Measurements from ENCODE around the gene IGFN1. TPM values are rescaled to one million over a fixed set of nuclear protein-coding genes. Genes with fewer than 3 reads are reported as not detected.
"Not testable (repeated sequence)": the region's sequence is repeated elsewhere in the genome, so short reads cannot be mapped to it uniquely, and the experiment has no call there.

Gene IGFN1
- total RNA-seq, 1 donor from 2014 or later, result 1.7 TPM

GRCh38 chr1:201255479-201256362 lies 65.1 kb downstream of the IGFN1 start:
- ATAC-seq (no peak), DNase-seq (ENCODE audit: low spot score) (no peak)
- intact Hi-C loops (cut with DNase I), result loop anchor here (10.0 kb wide), 3 partner anchors 109 to 259 kb away; no protein-coding TSS in a partner anchor

GRCh38 chr1:201258132-201258531 lies 67.5 kb downstream of the IGFN1 start:
- DNase-seq (ENCODE audit: low spot score); ATAC-seq: not testable (repeated sequence)
- intact Hi-C loops (cut with DNase I), result loop anchor here (10.0 kb wide), 3 partner anchors 107 to 257 kb away; no protein-coding TSS in a partner anchor

GRCh38 chr1:201258763-201259230 lies 68.2 kb downstream of the IGFN1 start:
- ATAC-seq (no peak), DNase-seq (ENCODE audit: low spot score) (no peak)
- intact Hi-C loops (cut with DNase I), result loop anchor here (10.0 kb wide), 3 partner anchors 106 to 256 kb away; no protein-coding TSS in a partner anchor

- intact Hi-C loops (cut with DNase I), result loop anchor here (10.0 kb wide), 3 partner anchors 105 to 255 kb away; no protein-coding TSS in a partner anchor
- ATAC-seq (no peak), DNase-seq (ENCODE audit: low spot score) (no peak)
Observed at GRCh38 chr1:201259476-201260235, 69.0 kb downstream of the IGFN1 start.

- intact Hi-C loops (cut with DNase I), result no loop called here
- ATAC-seq, result peak; percentile 24
- DNase-seq (ENCODE audit: low spot score), result no peak
Observed at GRCh38 chr1:201260236-201260590, 69.6 kb downstream of the IGFN1 start.

GRCh38 chr1:201260648-201261311 lies 70.2 kb downstream of the IGFN1 start:
- ATAC-seq, result no peak
- DNase-seq (ENCODE audit: low spot score), result no peak
- intact Hi-C loops (cut with DNase I), result no loop called here

GRCh38 chr1:201261771-201262547 lies 71.3 kb downstream of the IGFN1 start:
- intact Hi-C loops (cut with DNase I), result no loop called here
- no peak for ATAC-seq
- DNase-seq (ENCODE audit: low spot score), result no peak

GRCh38 chr1:201262963-201263608 lies 72.5 kb downstream of the IGFN1 start:
- DNase-seq (ENCODE audit: low spot score) (no peak), ATAC-seq (no peak)
- intact Hi-C loops (cut with DNase I), result no loop called here

- intact Hi-C loops (cut with DNase I), result no loop called here
- ATAC-seq (no peak), DNase-seq (ENCODE audit: low spot score) (no peak)
Observed at GRCh38 chr1:201264072-201264471, 73.4 kb downstream of the IGFN1 start.

- DNase-seq (ENCODE audit: low spot score), result no peak
- intact Hi-C loops (cut with DNase I), result no loop called here
- ATAC-seq, result no peak
Observed at GRCh38 chr1:201264554-201264953, 73.9 kb downstream of the IGFN1 start.

GRCh38 chr1:201265756-201266155 lies 75.1 kb downstream of the IGFN1 start:
- no peak for DNase-seq (ENCODE audit: low spot score)
- intact Hi-C loops (cut with DNase I), result no loop called here
- ATAC-seq, result no peak

- DNase-seq (ENCODE audit: low spot score), result no peak
- intact Hi-C loops (cut with DNase I), result no loop called here
- no peak for ATAC-seq
Observed at GRCh38 chr1:201266276-201266675, 75.7 kb downstream of the IGFN1 start.

- DNase-seq (ENCODE audit: low spot score), result no peak
- intact Hi-C loops (cut with DNase I), result no loop called here
- no peak for ATAC-seq
Observed at GRCh38 chr1:201266774-201267173, 76.2 kb downstream of the IGFN1 start.

- intact Hi-C loops (cut with DNase I), result no loop called here
- no peak for ATAC-seq
- no peak for DNase-seq (ENCODE audit: low spot score)
Observed at GRCh38 chr1:201267481-201268229, 77.0 kb downstream of the IGFN1 start.

GRCh38 chr1:201268604-201269151 lies 78.1 kb downstream of the IGFN1 start:
- no peak for DNase-seq (ENCODE audit: low spot score)
- intact Hi-C loops (cut with DNase I), result no loop called here
- ATAC-seq, result no peak

- intact Hi-C loops (cut with DNase I), result no loop called here
- DNase-seq (ENCODE audit: low spot score) (no peak), ATAC-seq (no peak)
Observed at GRCh38 chr1:201269281-201269680, 78.7 kb downstream of the IGFN1 start.

GRCh38 chr1:201269900-201270410 lies 79.3 kb downstream of the IGFN1 start:
- DNase-seq (ENCODE audit: low spot score), result no peak
- no peak for ATAC-seq
- intact Hi-C loops (cut with DNase I), result no loop called here

All from sciatic nerve (tissue), 2 donors.